HG02623 (cell line): ENCODE measurements around the gene MIER2.

ENCODE experiments used
- ATAC-seq: cut with Tn5 transposase; IDR thresholded peaks from one replicate; pipeline ENCODE4 v1.9.1; 2021; ENCODE audit warnings: moderate library complexity; ENCODE audit not compliant: unreplicated experiment

MIER2 gene

GRCh38 chr19:379796-380195 lies 35.2 kb upstream of the MIER2 start:
- ATAC-seq = no peak

- no peak for ATAC-seq
These were observed 34.1 kb upstream of the MIER2 start for GRCh38 chr19:378706-379105.

GRCh38 chr19:377801-378581 lies 33.4 kb upstream of the MIER2 start:
- ATAC-seq = no peak

GRCh38 chr19:376111-376470 lies 31.5 kb upstream of the MIER2 start:
- ATAC-seq = no peak

GRCh38 chr19:375395-376110 lies 31.0 kb upstream of the MIER2 start:
- no peak for ATAC-seq

- no peak for ATAC-seq
These were observed 30.3 kb upstream of the MIER2 start for GRCh38 chr19:374886-375235.

GRCh38 chr19:374183-374885 lies 29.7 kb upstream of the MIER2 start:
- ATAC-seq = no peak

GRCh38 chr19:373391-374182 lies 29.0 kb upstream of the MIER2 start:
- no peak for ATAC-seq

- ATAC-seq = no peak
These were observed 27.8 kb upstream of the MIER2 start for GRCh38 chr19:372306-372890.

GRCh38 chr19:371501-372168 lies 27.0 kb upstream of the MIER2 start:
- ATAC-seq = no peak

- ATAC-seq = no peak
These were observed 26.2 kb upstream of the MIER2 start for GRCh38 chr19:370641-371330.

- no peak for ATAC-seq
These were observed 25.3 kb upstream of the MIER2 start for GRCh38 chr19:369876-370275.

- ATAC-seq = no peak
These were observed 24.7 kb upstream of the MIER2 start for GRCh38 chr19:369256-369655.

- ATAC-seq = no peak
These were observed 24.0 kb upstream of the MIER2 start for GRCh38 chr19:368630-369024.

- ATAC-seq = no peak
These were observed 23.5 kb upstream of the MIER2 start for GRCh38 chr19:367963-368629.

- no peak for ATAC-seq
These were observed 23.0 kb upstream of the MIER2 start for GRCh38 chr19:367561-367960.

GRCh38 chr19:366951-367350 lies 22.4 kb upstream of the MIER2 start:
- no peak for ATAC-seq

- no peak for ATAC-seq
These were observed 21.7 kb upstream of the MIER2 start for GRCh38 chr19:366205-366783.
